K562 (cell line): ENCODE results near the gene B3GAT1. TPM values are rescaled to one million over a fixed set of nuclear protein-coding genes. Genes with fewer than 3 reads are reported as not detected.

Source experiments
- ATAC-seq: fragments of 200-7000 bp; cut with Tn5 transposase; 3 replicates; pipeline ENCODE4 v1.9.1; 2020; ENCODE audit warnings: moderate library complexity
- BruUV-seq: library from RNA; stranded (reverse); fragments of 400-500 nt; replicated peaks from 2 replicates; lab custom pipeline; 2021; lab: Mats Ljungman, UMichigan
- CTCF ChIA-PET: fragments of 300-600 bp; formaldehyde crosslinking; extraction: SDS; loops from one replicate; lab custom pipeline; 2021; ENCODE audit warnings: low intra/inter-chr PET ratio; lab: Yijun Ruan, JAX
- POLR2A ChIA-PET: fragments of 300-600, 350-650 bp; sonication (Branson Sonifier 250); formaldehyde crosslinking; extraction: SDS; loops from one replicate; lab custom pipeline; 2021; ENCODE audit warnings: antibody characterized with exemption, inconsistent platforms; lab: Yijun Ruan, JAX
- DNase-seq, 4 experiments: peaks; one replicate each; pipeline versions ENCODE4 v3.0.0 to v3.0.0-alpha.2; 2011 to 2018; ENCODE audit warnings: low spot score in 3 of 4, mixed read lengths in 3 of 4; ENCODE audit errors: extremely low read depth in 1 of 4
- FAIRE-seq: peaks from 2 replicates; lab custom pipeline; 2011; peaks lifted over from hg19 to GRCh38; lab: Jason Lieb, UNC
- H2AFZ ChIP-seq: 2 replicates; pipeline ENCODE4 v1.6.0; 2011; ENCODE audit warnings: low read depth, low read length, control low read depth, inconsistent platforms
- H3K27ac ChIP-seq: fragments of 200-600 bp; 3 replicates; pipeline ENCODE4 v1.8.0; 2011; ENCODE audit warnings: low read depth, mild to moderate bottlenecking, control low read depth, inconsistent platforms, low read length, moderate library complexity, mixed read lengths; ENCODE audit errors: extremely low read depth
- H3K27me3 ChIP-seq, 2 experiments: fragments of 300-600 bp in 1 of 2; 2 replicates in 1 of 2; 3 replicates in 1 of 2; pipeline versions ENCODE4 v1.6.0 to v1.8.0; 2011; ENCODE audit warnings: inconsistent platforms in 2 of 2, low read length in 2 of 2, mild to moderate bottlenecking in 1 of 2, mixed read lengths in 1 of 2, moderate library complexity in 1 of 2; ENCODE audit not compliant: control insufficient read depth in 2 of 2, insufficient read depth in 2 of 2
- H3K36me3 ChIP-seq: fragments of 300-600 bp; 3 replicates; pipeline ENCODE4 v1.8.0; 2011; ENCODE audit warnings: mild to moderate bottlenecking, low read length, inconsistent platforms; ENCODE audit not compliant: control insufficient read depth, insufficient read depth
- H3K4me1 ChIP-seq, 2 experiments: fragments of 200-600 bp in 1 of 2; replicated peaks in 1 of 2; 2 replicates in 1 of 2; 3 replicates in 1 of 2; pipeline versions ENCODE4 v1.5.1 to v1.8.0; 2011; ENCODE audit warnings: inconsistent platforms in 2 of 2, low read length in 2 of 2, mild to moderate bottlenecking in 1 of 2, mixed read lengths in 1 of 2, moderate library complexity in 1 of 2; ENCODE audit not compliant: control insufficient read depth in 2 of 2, insufficient read depth in 2 of 2
- H3K4me2 ChIP-seq: 2 replicates; pipeline ENCODE4 v1.6.1; 2011; ENCODE audit warnings: low read length, control low read depth, inconsistent platforms, mixed read lengths; ENCODE audit not compliant: insufficient read depth
- H3K4me3 ChIP-seq: fragments of 200-600 bp; sonication (generic), shearing (Covaris generic); 2 replicates; pipeline ENCODE4 v1.5.1; 2016; ENCODE audit warnings: control low read depth, inconsistent platforms
- H3K79me2 ChIP-seq: fragments of 200-600 bp; 3 replicates; pipeline ENCODE4 v1.8.0; 2011; ENCODE audit warnings: low read length, inconsistent platforms; ENCODE audit not compliant: control insufficient read depth, insufficient read depth
- H3K9ac ChIP-seq, 2 experiments: 2 replicates each; pipeline versions ENCODE4 v1.6.0 to v1.6.1; 2011; ENCODE audit warnings: low read depth in 2 of 2, low read length in 2 of 2, control low read depth in 1 of 2, inconsistent platforms in 1 of 2, mild to moderate bottlenecking in 1 of 2, mixed read lengths in 1 of 2; ENCODE audit not compliant: insufficient read depth in 1 of 2
- H3K9me1 ChIP-seq: one replicate; pipeline ENCODE4 v1.6.0; 2011; ENCODE audit warnings: inconsistent platforms, mild to moderate bottlenecking, low read length, moderate library complexity; ENCODE audit not compliant: control insufficient read depth, insufficient read depth
- H3K9me3 ChIP-seq: replicated peaks from 2 replicates; pipeline ENCODE4 v1.5.1; 2011; ENCODE audit warnings: low read depth, low read length, inconsistent platforms; ENCODE audit not compliant: control insufficient read depth, insufficient read depth
- H4K20me1 ChIP-seq: replicated peaks from 2 replicates; pipeline ENCODE4 v1.6.1; 2011; ENCODE audit warnings: low read length, inconsistent platforms, mixed read lengths; ENCODE audit not compliant: control insufficient read depth, insufficient read depth
- BRF1 ChIP-seq: IDR thresholded peaks from 3 replicates; pipeline ENCODE4 v1.6.1; 2011; ENCODE audit warnings: borderline replicate concordance, mild to moderate bottlenecking; ENCODE audit not compliant: insufficient read length; ENCODE audit errors: extremely low read depth
- CBX2 ChIP-seq: fragments of 200-600 bp; sonication (generic); IDR thresholded peaks from one replicate; pipeline ENCODE4 v1.6.1; 2012; ENCODE audit warnings: mild to moderate bottlenecking, low read length, inconsistent platforms; ENCODE audit not compliant: insufficient read depth, poor library complexity, severe bottlenecking
- CEBPG ChIP-seq, 3 experiments: fragments of 200-800 bp in 1 of 3; sonication (Bioruptor generic) in 1 of 3; sonication (generic) in 1 of 3; formaldehyde crosslinking in 1 of 3; IDR thresholded peaks in 2 of 3; conservative IDR thresholded peaks in 1 of 3; 2 replicates each; pipeline versions ENCODE4 v1.6.1 to v1.8.0; 2016 to 2022; ENCODE audit warnings: missing compliant biosample characterization in 2 of 3, missing genetic modification characterization in 2 of 3, mild to moderate bottlenecking in 1 of 3, missing genetic modification reagents in 1 of 3
- CXXC5 ChIP-seq: fragments of 250-450 bp; sonication (Bioruptor Pico); IDR thresholded peaks from 2 replicates; pipeline ENCODE4 v1.8.0; 2022; ENCODE audit warnings: inconsistent platforms, mild to moderate bottlenecking, moderate library complexity
- FOXJ2 ChIP-seq: fragments of 200-800 bp; sonication (Bioruptor generic); IDR thresholded peaks from 2 replicates; pipeline ENCODE4 v1.6.1; 2016; ENCODE audit warnings: missing genetic modification characterization, missing compliant biosample characterization
- FUS ChIP-seq: fragments of 200-400 bp; formaldehyde crosslinking; optimal IDR thresholded peaks from 2 replicates; pipeline ENCODE3; 2017; ENCODE audit warnings: low read depth, low read length
- MBD2 ChIP-seq: sonication (generic); IDR thresholded peaks from 2 replicates; pipeline ENCODE4 v1.6.1; 2016; ENCODE audit warnings: low read depth, borderline replicate concordance
- MYC ChIP-seq, 2 experiments: fragments of 250-450 bp in 1 of 2; sonication (Bioruptor Pico) in 1 of 2; IDR thresholded peaks; 2 replicates each; pipeline versions ENCODE4 v1.5.1 to v1.6.1; 2012 to 2021; ENCODE audit warnings: low read depth in 2 of 2, borderline replicate concordance in 1 of 2, improper control_type of control experiment in 1 of 2, low read length in 1 of 2, mild to moderate bottlenecking in 1 of 2, moderate library complexity in 1 of 2
- NR0B1 ChIP-seq: fragments of 450-650 bp; IDR thresholded peaks from one replicate; pipeline ENCODE4 v1.6.1; 2018; ENCODE audit warnings: mild to moderate bottlenecking, moderate library complexity; ENCODE audit not compliant: partially characterized antibody
- RBM22 ChIP-seq: fragments of 200-400 bp; formaldehyde crosslinking; IDR thresholded peaks from 2 replicates; pipeline ENCODE4 v1.6.1; 2018; ENCODE audit warnings: low read length, low read depth; ENCODE audit not compliant: poor library complexity, severe bottlenecking
- THRA ChIP-seq: fragments of 450-650 bp; IDR thresholded peaks from 2 replicates; pipeline ENCODE4 v1.6.1; 2017; ENCODE audit warnings: mild to moderate bottlenecking, moderate library complexity
- ZBTB1 ChIP-seq: sonication (generic); formaldehyde crosslinking; IDR thresholded peaks from 2 replicates; pipeline ENCODE4 v1.8.1; 2023; ENCODE audit warnings: missing genetic modification reagents, low read depth, mild to moderate bottlenecking, borderline replicate concordance
- ZNF639 ChIP-seq, 2 experiments: fragments of 200-800 bp in 1 of 2; sonication (Bioruptor generic) in 1 of 2; sonication (generic) in 1 of 2; formaldehyde crosslinking in 1 of 2; IDR thresholded peaks in 1 of 2; conservative IDR thresholded peaks in 1 of 2; 2 replicates each; pipeline versions ENCODE4 v1.5.0 to v1.6.1; 2016 to 2020; ENCODE audit warnings: missing compliant biosample characterization in 1 of 2, missing genetic modification characterization in 1 of 2, missing genetic modification reagents in 1 of 2
- WGBS: fragments of 100-300 bp; shearing (Covaris generic); methylation state at CpG from one replicate; pipeline ENCODE4 v1.1.6; 2016; ENCODE audit warnings: low coverage, mixed read lengths; ENCODE audit not compliant: insufficient coverage; ENCODE audit errors: missing lambda C conversion rate; 5-methylcytosine and 5-hydroxymethylcytosine counted together
- in situ Hi-C: fragments of 300-500 bp; cut with MboI; formaldehyde crosslinking; loops from 4 replicates; pipeline ENCODE4 v1.15.0; 2018; ENCODE audit warnings: inconsistent platforms, mixed read lengths
- intact Hi-C: fragments of 100-400 bp; cut with micrococcal nuclease; formaldehyde crosslinking; loops from 2 replicates; pipeline ENCODE4 v1.14.2; 2022
- polyA plus RNA-seq, 8 experiments: library from polyadenylated mRNA; depleted of rRNA in 4 of 8; stranded (reverse) in 5 of 8; unstranded in 3 of 8; fragments of >200 nt; fragmentation: Nextera tagmentation in 2 of 8; fragmentation: Illumina TruSeq in 1 of 8; extraction: Ambion mirVana in 2 of 8; extraction: Trizol in 1 of 8; gene quantifications; 2 replicates each; pipeline versions ENCODE4 v1.2.1 to v1.2.3, GENCODE V29; 2011 to 2014; ENCODE audit warnings: inconsistent platforms in 1 of 8, missing spikeins in 1 of 8
- total RNA-seq, 7 experiments: library from RNA; depleted of rRNA in 6 of 7; stranded (reverse); fragments of >200 nt in 6 of 7; fragmentation: Illumina TruSeq in 2 of 7; extraction: Trizol in 2 of 7; gene quantifications; 2 replicates each; pipeline versions ENCODE4 v1.2.1 to v1.2.3, GENCODE V29; 2011 to 2021; ENCODE audit warnings: low replicate concordance in 1 of 7
- TF ChIP-seq, protein P1 (sequence below): fragments of 250-450 bp; sonication (Bioruptor Pico); IDR thresholded peaks from 2 replicates; pipeline ENCODE4 v1.8.0; 2021; ENCODE audit warnings: moderate library complexity, mild to moderate bottlenecking, inconsistent platforms

B3GAT1 gene
- total and polyA plus RNA-seq, 9 of the 15 experiments (the other 6 are each of a cell fraction or from before 2014, with no cell fraction given), result 0.01 to 0.53 (median 0.14) TPM; not detected in 1

- no peak for FAIRE-seq
- CTCF ChIA-PET, result no interaction called here
Measured at GRCh38 chr11:134383576-134384221, 28.3 kb downstream of the B3GAT1 start.

More at GRCh38 chr11:134383576-134384221, 28.3 kb downstream of the B3GAT1 start:
- H3K9ac ChIP-seq, result no peak overlapping the region
- TF ChIP-seq THRA, result no peak
- TF ChIP-seq MBD2, result no peak
- no peak for TF ChIP-seq NR0B1
- TF ChIP-seq BRF1, result no peak
- no peak for TF ChIP-seq FOXJ2 (tag)
- no peak for TF ChIP-seq ZNF639 (CRISPR knock-in tag; conservative IDR thresholded peaks at IDR 0.05 in 1 of 2, IDR thresholded peaks at IDR 0.05 in 1 of 2)
- TF ChIP-seq MYC (IDR thresholded peaks at IDR 0.05; ENCODE audit: low read depth, low read length), result no peak
- TF ChIP-seq MYC (CRISPR knock-in tag; IDR thresholded peaks at IDR 0.05; ENCODE audit: borderline replicate concordance, low read depth), result no peak
- no peak for TF ChIP-seq RBM22
- TF ChIP-seq CBX2, result no peak
- TF ChIP-seq FUS, result no peak
- TF ChIP-seq, protein P1, sequence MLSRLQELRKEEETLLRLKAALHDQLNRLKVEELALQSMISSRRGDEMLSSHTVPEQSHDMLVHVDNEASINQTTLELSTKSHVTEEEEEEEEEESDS (CRISPR knock-in tag), result no peak
- no peak for TF ChIP-seq CXXC5 (CRISPR knock-in tag)
- no peak for TF ChIP-seq CEBPG (CRISPR knock-in tag; IDR thresholded peaks at IDR 0.05)
- TF ChIP-seq CEBPG (tag; conservative IDR thresholded peaks at IDR 0.05 in 1 of 2, IDR thresholded peaks at IDR 0.05 in 1 of 2), result no peak
- no peak for TF ChIP-seq ZBTB1 (CRISPR knock-in tag)
- peaks cover 4% of the 10 kb centered on the region; the same call in 1 of the 2 replicates for H4K20me1 ChIP-seq
- intact Hi-C loops (no loop called here), in situ Hi-C loops (no loop called here)
- no peaks in the 10 kb centered on the region for H3K36me3 ChIP-seq
- peaks cover 6% of the 10 kb centered on the region for H3K9me1 ChIP-seq
- peaks cover 27 to 82% of the 10 kb centered on the region in 2 experiments for H3K27me3 ChIP-seq
- H3K4me3 ChIP-seq, result no peak overlapping the region
- no peaks in the 10 kb centered on the region; a peak in 1 of 5 replicates for H3K4me1 ChIP-seq
- H3K4me2 ChIP-seq, result no peak overlapping the region
- H2AFZ ChIP-seq, result no peak overlapping the region
- POLR2A ChIA-PET, result no interaction called here
- ATAC-seq (no peak), DNase-seq (no peak)
- no TSS peak for BruUV-seq
- WGBS, result 54% methylated on average over 40 of the region's 78 CpGs
- no peaks in the 10 kb centered on the region for H3K9me3 ChIP-seq
- no peak overlapping the region for H3K27ac ChIP-seq
- H3K79me2 ChIP-seq, result no peaks in the 10 kb centered on the region
